PC-3 (cell line): Measurements from ENCODE around the gene AKR1C8.

Experiments
- EZH2 ChIP-seq: fragments of 300-600 bp; sonication (generic); IDR thresholded peaks from one replicate; pipeline ENCODE4 v1.6.1; 2017; ENCODE audit warnings: antibody characterized with exemption, mild to moderate bottlenecking, low read length; ENCODE audit not compliant: unreplicated experiment
- EZH2phosphoT487 ChIP-seq: fragments of 300-600 bp; sonication (generic); IDR thresholded peaks from 2 replicates; pipeline ENCODE4 v1.6.1; 2018; ENCODE audit warnings: mild to moderate bottlenecking, antibody characterized with exemption, low read length, borderline replicate concordance
- TF ChIP-seq, protein P1 (sequence below): fragments of 300-600 bp; sonication (generic); conservative IDR thresholded peaks from 2 replicates; pipeline ENCODE4 v1.5.1; 2017; ENCODE audit warnings: antibody characterized with exemption, low read depth, mild to moderate bottlenecking, low read length

- TF ChIP-seq, protein P1, sequence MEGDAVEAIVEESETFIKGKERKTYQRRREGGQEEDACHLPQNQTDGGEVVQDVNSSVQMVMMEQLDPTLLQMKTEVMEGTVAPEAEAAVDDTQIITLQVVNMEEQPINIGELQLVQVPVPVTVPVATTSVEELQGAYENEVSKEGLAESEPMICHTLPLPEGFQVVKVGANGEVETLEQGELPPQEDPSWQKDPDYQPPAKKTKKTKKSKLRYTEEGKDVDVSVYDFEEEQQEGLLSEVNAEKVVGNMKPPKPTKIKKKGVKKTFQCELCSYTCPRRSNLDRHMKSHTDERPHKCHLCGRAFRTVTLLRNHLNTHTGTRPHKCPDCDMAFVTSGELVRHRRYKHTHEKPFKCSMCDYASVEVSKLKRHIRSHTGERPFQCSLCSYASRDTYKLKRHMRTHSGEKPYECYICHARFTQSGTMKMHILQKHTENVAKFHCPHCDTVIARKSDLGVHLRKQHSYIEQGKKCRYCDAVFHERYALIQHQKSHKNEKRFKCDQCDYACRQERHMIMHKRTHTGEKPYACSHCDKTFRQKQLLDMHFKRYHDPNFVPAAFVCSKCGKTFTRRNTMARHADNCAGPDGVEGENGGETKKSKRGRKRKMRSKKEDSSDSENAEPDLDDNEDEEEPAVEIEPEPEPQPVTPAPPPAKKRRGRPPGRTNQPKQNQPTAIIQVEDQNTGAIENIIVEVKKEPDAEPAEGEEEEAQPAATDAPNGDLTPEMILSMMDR = no peak
- no peak for TF ChIP-seq EZH2phosphoT487
- TF ChIP-seq EZH2 = no peak
Observed at GRCh38 chr10:5117026-5117425, 67.9 kb downstream of the AKR1C8 start.
